HepG2 (cell line): ENCODE measurements around the gene VEZF1. TPM values are rescaled to one million over a fixed set of nuclear protein-coding genes. Genes with fewer than 3 reads are reported as not detected.

Source experiments
- AGO1 ChIP-seq: fragments of 200-400 bp; formaldehyde crosslinking; IDR thresholded peaks from 2 replicates; pipeline ENCODE4 v1.6.1; 2017; ENCODE audit warnings: mild to moderate bottlenecking, low read depth, low read length, moderate library complexity; ENCODE audit not compliant: poor library complexity, severe bottlenecking
- DNMT3B ChIP-seq: conservative IDR thresholded peaks from 2 replicates; pipeline ENCODE4 v1.6.1; 2016; ENCODE audit warnings: missing biosample characterization, control low read depth
- ELF4 ChIP-seq: sonication (generic); formaldehyde crosslinking; IDR thresholded peaks from 2 replicates; pipeline ENCODE4 v1.5.0; 2020; ENCODE audit warnings: missing genetic modification reagents, mild to moderate bottlenecking, moderate library complexity, borderline replicate concordance
- JUN ChIP-seq: sonication (generic); formaldehyde crosslinking; IDR thresholded peaks from 2 replicates; pipeline ENCODE4 v1.4.0; 2020; ENCODE audit warnings: mild to moderate bottlenecking, missing genetic modification reagents
- NFIB ChIP-seq: sonication (generic); formaldehyde crosslinking; IDR thresholded peaks from 2 replicates; pipeline ENCODE4 v1.9.0; 2021; ENCODE audit warnings: missing genetic modification reagents, mild to moderate bottlenecking, borderline replicate concordance
- RXRB ChIP-seq: IDR thresholded peaks from 2 replicates; pipeline ENCODE4 v1.6.1; 2016; ENCODE audit warnings: borderline replicate concordance, missing genetic modification reagents, missing compliant biosample characterization
- SIX4 ChIP-seq: sonication (generic); formaldehyde crosslinking; IDR thresholded peaks from 2 replicates; pipeline ENCODE4 v1.4.0; 2020; ENCODE audit warnings: missing genetic modification reagents
- TARDBP ChIP-seq: sonication (generic); formaldehyde crosslinking; IDR thresholded peaks from 2 replicates; pipeline ENCODE4 v1.8.0; 2022; ENCODE audit warnings: mild to moderate bottlenecking, missing genetic modification reagents
- TGIF2 ChIP-seq: IDR thresholded peaks from 2 replicates; pipeline ENCODE4 v1.6.1; 2016; ENCODE audit warnings: control low read depth, missing compliant biosample characterization
- ZNF160 ChIP-seq: sonication (generic); formaldehyde crosslinking; IDR thresholded peaks from 2 replicates; pipeline ENCODE4 v1.8.0; 2022; ENCODE audit warnings: mild to moderate bottlenecking, inconsistent platforms, missing genetic modification reagents
- ZNF616 ChIP-seq: sonication (generic); formaldehyde crosslinking; IDR thresholded peaks from 2 replicates; pipeline ENCODE4 v1.5.0; 2020; ENCODE audit warnings: low read depth, mild to moderate bottlenecking, missing genetic modification reagents
- ZSCAN12 ChIP-seq: sonication (generic); formaldehyde crosslinking; IDR thresholded peaks from 2 replicates; pipeline ENCODE4 v1.9.0; 2021; ENCODE audit warnings: mild to moderate bottlenecking, missing genetic modification reagents
- polyA plus RNA-seq, 8 experiments: library from polyadenylated mRNA; depleted of rRNA in 3 of 8; stranded (reverse) in 7 of 8; unstranded in 1 of 8; fragments of >200 nt; fragmentation: Illumina TruSeq in 4 of 8; extraction: Trizol in 4 of 8; gene quantifications; 2 replicates each; pipeline versions ENCODE4 v1.2.1 to v1.2.3, GENCODE V29; 2011 to 2016; ENCODE audit warnings: low read depth in 4 of 8, missing spikeins in 1 of 8, mixed read lengths in 1 of 8; ENCODE audit not compliant: insufficient read depth in 1 of 8
- total RNA-seq, 5 experiments: library from RNA; depleted of rRNA; stranded (reverse); fragments of >200 nt; fragmentation: Illumina TruSeq; extraction: Trizol; gene quantifications; 2 replicates each; pipeline ENCODE4 v1.2.3, GENCODE V29; 2016; ENCODE audit warnings: low read depth in 1 of 5
- TF ChIP-seq, protein P1 (sequence below): sonication (generic); formaldehyde crosslinking; IDR thresholded peaks from 2 replicates; pipeline ENCODE4 v1.8.1; 2023; ENCODE audit warnings: mild to moderate bottlenecking, moderate library complexity, missing genetic modification reagents
- TF ChIP-seq, protein P2 (sequence below): sonication (generic); formaldehyde crosslinking; IDR thresholded peaks from 2 replicates; pipeline ENCODE4 v1.5.0; 2020; ENCODE audit warnings: missing genetic modification reagents
- TF ChIP-seq, protein P3 (sequence below), 2 experiments: sonication (generic) in 1 of 2; formaldehyde crosslinking in 1 of 2; IDR thresholded peaks; 2 replicates each; pipeline versions ENCODE4 v1.4.0 to v1.6.1; 2018 to 2020; ENCODE audit warnings: missing genetic modification reagents in 2 of 2, borderline replicate concordance in 1 of 2, low read depth in 1 of 2, mild to moderate bottlenecking in 1 of 2, missing biosample characterization in 1 of 2
- TF ChIP-seq, protein P4 (sequence below): sonication (generic); formaldehyde crosslinking; IDR thresholded peaks from one replicate; pipeline ENCODE4 v1.5.1; 2020; ENCODE audit warnings: mild to moderate bottlenecking, missing genetic modification reagents; ENCODE audit errors: not compliant biosample characterization

VEZF1 gene
- total and polyA plus RNA-seq, 2 of the 13 experiments (the other 11 are each of a cell fraction or from before 2014, with no cell fraction given): 45.9 to 49.7 TPM

DNA sequence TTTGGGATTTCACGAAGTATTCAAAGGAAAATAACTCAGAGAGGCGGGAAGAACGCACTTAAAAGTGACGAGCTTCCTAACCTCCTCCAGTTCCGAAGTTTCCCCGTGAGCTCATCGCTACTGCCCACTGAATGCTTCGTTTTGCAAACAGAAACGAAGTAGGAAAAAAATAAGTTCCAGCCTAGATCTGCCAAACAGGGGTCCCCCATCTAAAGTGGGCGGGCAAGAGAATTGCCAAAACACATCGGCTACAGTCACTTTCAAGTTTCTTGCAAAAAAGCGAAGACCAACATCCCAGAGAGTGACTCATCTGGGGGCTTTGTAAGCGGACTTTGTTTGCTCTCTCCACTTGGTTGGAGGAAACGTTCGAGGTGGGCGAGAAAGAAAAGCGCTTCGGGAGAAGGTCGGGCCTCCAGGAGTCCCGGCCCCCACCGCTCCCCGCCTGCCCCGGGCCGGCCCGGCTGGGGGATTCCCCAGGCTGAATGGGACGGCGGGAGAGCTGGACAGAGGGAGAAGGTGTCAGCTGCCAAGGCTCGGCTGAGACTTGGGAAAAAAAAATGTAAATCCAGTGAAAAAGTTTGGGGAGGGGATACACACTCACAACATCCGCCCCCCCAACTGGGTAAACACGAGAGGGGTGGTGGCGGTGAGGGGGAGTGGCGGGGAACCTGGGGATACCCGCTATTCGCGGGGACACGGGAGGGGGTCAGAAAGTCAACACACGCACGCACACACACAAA lies 1.0 kb downstream of the VEZF1 start (continued):
- no peak for TF ChIP-seq ZNF160 (CRISPR knock-in tag)
- TF ChIP-seq ZSCAN12 (CRISPR knock-in tag): no peak
- no peak for TF ChIP-seq NFIB (CRISPR knock-in tag)
- peak; percentile 77 for TF ChIP-seq ELF4 (CRISPR knock-in tag)
- TF ChIP-seq JUN (CRISPR knock-in tag): no peak
- TF ChIP-seq AGO1: no peak
- TF ChIP-seq, protein P1, sequence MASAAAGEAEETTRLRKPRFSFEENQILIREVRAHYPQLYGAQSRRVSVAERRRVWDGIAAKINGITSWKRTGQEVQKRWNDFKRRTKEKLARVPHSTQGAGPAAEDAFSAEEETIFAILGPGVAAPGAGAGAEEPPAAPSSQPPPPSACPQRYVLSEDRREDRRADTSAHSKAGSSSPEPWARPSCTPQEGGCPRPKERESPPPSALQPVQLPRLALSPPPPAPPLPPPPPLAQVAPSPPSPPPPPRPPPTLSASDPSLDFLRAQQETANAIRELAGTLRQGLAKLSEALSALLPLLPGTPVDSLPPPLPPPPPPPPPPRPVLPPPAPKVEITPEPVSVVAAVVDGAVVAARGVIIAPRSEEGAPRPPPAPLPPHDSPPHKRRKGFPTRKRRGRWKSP (CRISPR knock-in tag): peak; percentile 45; the same call in 1 of the 2 replicates
- TF ChIP-seq, protein P2, sequence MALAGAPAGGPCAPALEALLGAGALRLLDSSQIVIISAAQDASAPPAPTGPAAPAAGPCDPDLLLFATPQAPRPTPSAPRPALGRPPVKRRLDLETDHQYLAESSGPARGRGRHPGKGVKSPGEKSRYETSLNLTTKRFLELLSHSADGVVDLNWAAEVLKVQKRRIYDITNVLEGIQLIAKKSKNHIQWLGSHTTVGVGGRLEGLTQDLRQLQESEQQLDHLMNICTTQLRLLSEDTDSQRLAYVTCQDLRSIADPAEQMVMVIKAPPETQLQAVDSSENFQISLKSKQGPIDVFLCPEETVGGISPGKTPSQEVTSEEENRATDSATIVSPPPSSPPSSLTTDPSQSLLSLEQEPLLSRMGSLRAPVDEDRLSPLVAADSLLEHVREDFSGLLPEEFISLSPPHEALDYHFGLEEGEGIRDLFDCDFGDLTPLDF (CRISPR knock-in tag): no peak
- TF ChIP-seq TGIF2 (CRISPR knock-in tag): no peak; the same call in 1 of the 2 replicates
- no peak for TF ChIP-seq SIX4 (CRISPR knock-in tag)
- TF ChIP-seq, protein P3, sequence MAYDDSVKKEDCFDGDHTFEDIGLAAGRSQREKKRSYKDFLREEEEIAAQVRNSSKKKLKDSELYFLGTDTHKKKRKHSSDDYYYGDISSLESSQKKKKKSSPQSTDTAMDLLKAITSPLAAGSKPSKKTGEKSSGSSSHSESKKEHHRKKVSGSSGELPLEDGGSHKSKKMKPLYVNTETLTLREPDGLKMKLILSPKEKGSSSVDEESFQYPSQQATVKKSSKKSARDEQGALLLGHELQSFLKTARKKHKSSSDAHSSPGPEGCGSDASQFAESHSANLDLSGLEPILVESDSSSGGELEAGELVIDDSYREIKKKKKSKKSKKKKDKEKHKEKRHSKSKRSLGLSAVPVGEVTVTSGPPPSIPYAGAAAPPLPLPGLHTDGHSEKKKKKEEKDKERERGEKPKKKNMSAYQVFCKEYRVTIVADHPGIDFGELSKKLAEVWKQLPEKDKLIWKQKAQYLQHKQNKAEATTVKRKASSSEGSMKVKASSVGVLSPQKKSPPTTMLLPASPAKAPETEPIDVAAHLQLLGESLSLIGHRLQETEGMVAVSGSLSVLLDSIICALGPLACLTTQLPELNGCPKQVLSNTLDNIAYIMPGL (CRISPR knock-in tag; IDR thresholded peaks at IDR 0.05; ENCODE audit: borderline replicate concordance in 1 of 2, low read depth in 1 of 2): peak in 1 of 2 experiments; percentile 65; a peak in 1 of 4 replicates
- peak; percentile 96 for TF ChIP-seq DNMT3B (CRISPR knock-in tag)
- no peak for TF ChIP-seq TARDBP (CRISPR knock-in tag)
- TF ChIP-seq RXRB (CRISPR knock-in tag): no peak
- TF ChIP-seq ZNF616 (CRISPR knock-in tag): no peak
- TF ChIP-seq, protein P4, sequence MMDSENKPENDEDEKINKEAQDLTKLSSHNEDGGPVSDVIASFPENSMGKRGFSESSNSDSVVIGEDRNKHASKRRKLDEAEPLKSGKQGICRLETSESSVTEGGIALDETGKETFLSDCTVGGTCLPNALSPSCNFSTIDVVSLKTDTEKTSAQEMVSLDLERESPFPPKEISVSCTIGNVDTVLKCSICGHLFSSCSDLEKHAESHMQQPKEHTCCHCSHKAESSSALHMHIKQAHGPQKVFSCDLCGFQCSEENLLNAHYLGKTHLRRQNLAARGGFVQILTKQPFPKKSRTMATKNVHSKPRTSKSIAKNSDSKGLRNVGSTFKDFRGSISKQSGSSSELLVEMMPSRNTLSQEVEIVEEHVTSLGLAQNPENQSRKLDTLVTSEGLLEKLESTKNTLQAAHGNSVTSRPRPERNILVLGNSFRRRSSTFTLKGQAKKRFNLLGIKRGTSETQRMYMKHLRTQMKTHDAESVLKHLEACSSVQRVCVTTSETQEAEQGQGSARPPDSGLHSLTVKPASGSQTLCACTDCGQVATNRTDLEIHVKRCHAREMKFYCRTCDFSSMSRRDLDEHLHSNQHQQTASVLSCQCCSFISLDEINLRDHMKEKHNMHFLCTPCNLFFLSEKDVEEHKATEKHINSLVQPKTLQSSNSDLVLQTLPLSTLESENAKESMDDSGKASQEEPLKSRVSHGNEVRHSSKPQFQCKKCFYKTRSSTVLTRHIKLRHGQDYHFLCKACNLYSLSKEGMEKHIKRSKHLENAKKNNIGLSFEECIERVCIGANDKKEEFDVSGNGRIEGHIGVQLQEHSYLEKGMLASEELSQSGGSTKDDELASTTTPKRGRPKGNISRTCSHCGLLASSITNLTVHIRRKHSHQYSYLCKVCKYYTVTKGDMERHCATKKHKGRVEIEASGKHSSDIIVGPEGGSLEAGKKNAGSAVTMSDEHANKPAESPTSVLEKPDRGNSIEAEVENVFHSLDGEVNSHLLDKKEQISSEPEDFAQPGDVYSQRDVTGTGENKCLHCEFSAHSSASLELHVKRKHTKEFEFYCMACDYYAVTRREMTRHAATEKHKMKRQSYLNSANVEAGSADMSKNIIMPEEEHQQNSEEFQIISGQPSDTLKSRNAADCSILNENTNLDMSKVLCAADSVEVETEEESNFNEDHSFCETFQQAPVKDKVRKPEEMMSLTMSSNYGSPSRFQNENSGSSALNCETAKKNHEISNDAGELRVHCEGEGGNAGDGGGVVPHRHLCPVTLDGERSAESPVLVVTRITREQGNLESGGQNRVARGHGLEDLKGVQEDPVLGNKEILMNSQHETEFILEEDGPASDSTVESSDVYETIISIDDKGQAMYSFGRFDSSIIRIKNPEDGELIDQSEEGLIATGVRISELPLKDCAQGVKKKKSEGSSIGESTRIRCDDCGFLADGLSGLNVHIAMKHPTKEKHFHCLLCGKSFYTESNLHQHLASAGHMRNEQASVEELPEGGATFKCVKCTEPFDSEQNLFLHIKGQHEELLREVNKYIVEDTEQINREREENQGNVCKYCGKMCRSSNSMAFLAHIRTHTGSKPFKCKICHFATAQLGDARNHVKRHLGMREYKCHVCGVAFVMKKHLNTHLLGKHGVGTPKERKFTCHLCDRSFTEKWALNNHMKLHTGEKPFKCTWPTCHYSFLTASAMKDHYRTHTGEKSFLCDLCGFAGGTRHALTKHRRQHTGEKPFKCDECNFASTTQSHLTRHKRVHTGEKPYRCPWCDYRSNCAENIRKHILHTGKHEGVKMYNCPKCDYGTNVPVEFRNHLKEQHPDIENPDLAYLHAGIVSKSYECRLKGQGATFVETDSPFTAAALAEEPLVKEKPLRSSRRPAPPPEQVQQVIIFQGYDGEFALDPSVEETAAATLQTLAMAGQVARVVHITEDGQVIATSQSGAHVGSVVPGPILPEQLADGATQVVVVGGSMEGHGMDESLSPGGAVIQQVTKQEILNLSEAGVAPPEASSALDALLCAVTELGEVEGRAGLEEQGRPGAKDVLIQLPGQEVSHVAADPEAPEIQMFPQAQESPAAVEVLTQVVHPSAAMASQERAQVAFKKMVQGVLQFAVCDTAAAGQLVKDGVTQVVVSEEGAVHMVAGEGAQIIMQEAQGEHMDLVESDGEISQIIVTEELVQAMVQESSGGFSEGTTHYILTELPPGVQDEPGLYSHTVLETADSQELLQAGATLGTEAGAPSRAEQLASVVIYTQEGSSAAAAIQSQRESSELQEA (CRISPR knock-in tag): no peak
